ENCODE measurements around the gene KIF6. TPM values are rescaled to one million over a fixed set of nuclear protein-coding genes. Genes with fewer than 3 reads are reported as not detected.

KIF6 gene
- total and polyA plus RNA-seq, 2 of the 8 experiments (the other 6 are each of a cell fraction or from before 2014, with no cell fraction given) = 0.53 to 0.65 TPM

GRCh38 chr6:39339096-39339867, 385.9 kb downstream of the KIF6 start:
- Histone ChIP-seq H2BK15ac (ENCODE audit: low read length) (no peak overlapping the region), H3K4ac (replicated peaks; ENCODE audit: insufficient read length, low read depth, low read length) (no peak overlapping the region), H4K8ac (ENCODE audit: extremely low read depth, insufficient read depth, low read length) (no peak overlapping the region), H4K91ac (replicated peaks; ENCODE audit: insufficient read length, low read length) (no peak overlapping the region), H3K79me1 (ENCODE audit: low read depth, low read length) (no peaks in the 10 kb centered on the region), H3K23ac (ENCODE audit: insufficient read length) (no peak overlapping the region), H2BK120ac (replicated peaks; ENCODE audit: low read depth, low read length) (no peak overlapping the region), H3K9me3 (ENCODE audit: insufficient read depth in 2 of 2, low read depth in 1 of 2, low read length in 1 of 2) (no peaks in the 10 kb centered on the region), H4K20me1 (replicated peaks in 1 of 2; ENCODE audit: control insufficient read depth in 1 of 2, insufficient read depth in 2 of 2, low read length in 2 of 2) (no peaks in the 10 kb centered on the region), H3K9ac (replicated peaks in 1 of 4; ENCODE audit: extremely low read depth in 1 of 4, low read depth in 3 of 4, low read length in 3 of 4) (no peak overlapping the region), H3K14ac (ENCODE audit: insufficient read length) (no peak overlapping the region), H2BK5ac (ENCODE audit: low read depth, low read length) (no peak overlapping the region), H3K36me3 (ENCODE audit: control insufficient read depth in 2 of 4, insufficient read depth in 4 of 4, low read length in 3 of 4) (no peaks in the 10 kb centered on the region), H2BK20ac (ENCODE audit: low read length) (no peak overlapping the region), H3K56ac (replicated peaks; ENCODE audit: insufficient read length, low read depth, low read length) (no peak overlapping the region), H2AFZ (ENCODE audit: low read length) (no peak overlapping the region), H3K4me3 (ENCODE audit: extremely low read depth in 1 of 4, insufficient read depth in 2 of 4, low read depth in 3 of 4, low read length in 4 of 4) (no peak overlapping the region), H3K27me3 (replicated peaks in 1 of 4; ENCODE audit: control insufficient read depth in 3 of 4, extremely low read depth in 1 of 4, insufficient read depth in 3 of 4, low read length in 3 of 4) (peaks cover 0 to 2% (median 0%) of the 10 kb centered on the region in 4 experiments; a peak in 1 of 7 replicates), H3K4me2 (ENCODE audit: insufficient read depth in 1 of 2, low read depth in 2 of 2, low read length in 2 of 2) (no peak overlapping the region), H3K79me2 (ENCODE audit: control insufficient read depth in 1 of 2, insufficient read depth in 2 of 2, low read length in 2 of 2) (no peaks in the 10 kb centered on the region), H3K4me1 (replicated peaks in 1 of 4; ENCODE audit: control insufficient read depth in 3 of 4, insufficient read depth in 4 of 4, low read length in 3 of 4) (peaks cover 3 to 13% (median 6%) of the 10 kb centered on the region in 4 experiments), H2AK5ac (ENCODE audit: low read depth, low read length) (no peak overlapping the region), H3K27ac (ENCODE audit: low read depth, low read length) (no peak overlapping the region), H3K23me2 (ENCODE audit: low read depth, low read length) (no peaks in the 10 kb centered on the region), H2BK12ac (ENCODE audit: low read depth, low read length) (no peak overlapping the region), H3K18ac (ENCODE audit: extremely low read depth, low read length) (no peak overlapping the region), H4K5ac (ENCODE audit: insufficient read length, low read depth, low read length) (no peak overlapping the region)
- DNase-seq (ENCODE audit: low read depth in 1 of 2, low spot score in 2 of 2) = no peak
- FAIRE-seq = no peak
- ChIA-PET CTCF (ENCODE audit: partially characterized antibody) (interaction anchor here (0.6 to 2.6 kb wide), 7 partner anchors 11 to 526 kb away, joined by 3 to 7 read pairs (median 3); no protein-coding TSS in a partner anchor), POLR2A (ENCODE audit: partially characterized antibody) (no interaction called here)
- no peak for TF ChIP-seq POLR2AphosphoS5 (IDR thresholded peaks at IDR 0.05; ENCODE audit: low read depth, low read length)
- TF ChIP-seq SP2 (IDR thresholded peaks at IDR 0.05; ENCODE audit: low read length) = no peak
- TF ChIP-seq USF2 (IDR thresholded peaks at IDR 0.05; ENCODE audit: low read length) = no peak
- no peak for TF ChIP-seq CHD1 (IDR thresholded peaks at IDR 0.05; ENCODE audit: low read depth, low read length)
- TF ChIP-seq CBX8 (IDR thresholded peaks at IDR 0.05; ENCODE audit: borderline replicate concordance, low read depth, low read length) = no peak
- no peak for TF ChIP-seq KDM5A (IDR thresholded peaks at IDR 0.05; ENCODE audit: low read length)
- 88% methylated on average over 8 of the region's 9 CpGs; no CpG with 5 or more reads in 1 of the 2 experiments for WGBS, 2 experiments (ENCODE audit: extremely low coverage in 1 of 2, insufficient coverage in 1 of 2, insufficient read length in 1 of 2, insufficient replicate concordance in 2 of 2, low coverage in 1 of 2, low lambda C conversion rate in 2 of 2, missing lambda C conversion rate in 1 of 2)

Data from H1 (cell line).